Neuron (in vitro differentiated cells): ENCODE data around the gene PIGBOS1.
"Not testable (repeated sequence)": the region's sequence is repeated elsewhere in the genome, so short reads cannot be mapped to it uniquely, and the experiment has no call there.

Source experiments
- H2AFZ ChIP-seq: one replicate; pipeline ENCODE4 v1.6.1; 2013; ENCODE audit warnings: low read depth, mild to moderate bottlenecking, inconsistent platforms, low read length, moderate library complexity
- H3K27me3 ChIP-seq: one replicate; pipeline ENCODE4 v1.6.1; 2013; ENCODE audit warnings: low read length; ENCODE audit not compliant: insufficient read depth
- H3K36me3 ChIP-seq: one replicate; pipeline ENCODE4 v1.6.1; 2013; ENCODE audit warnings: low read length; ENCODE audit not compliant: insufficient read depth
- H3K4me1 ChIP-seq: one replicate; pipeline ENCODE4 v1.6.1; 2013; ENCODE audit warnings: low read length; ENCODE audit not compliant: insufficient read depth
- H3K4me3 ChIP-seq: 2 replicates; pipeline ENCODE4 v1.5.1; 2013; ENCODE audit warnings: mild to moderate bottlenecking, low read length, moderate library complexity
- H3K9me3 ChIP-seq: one replicate; pipeline ENCODE4 v1.6.1; 2013; ENCODE audit warnings: low read length

Gene PIGBOS1

GRCh38 chr15:55288006-55288717, 30.8 kb downstream of the PIGBOS1 start:
- peak overlapping the region; percentile 75 for H3K4me3 ChIP-seq
- H2AFZ ChIP-seq: peak overlapping the region; percentile 100
- H3K4me1 ChIP-seq: peaks cover 12% of the 10 kb centered on the region
- H3K27me3 ChIP-seq: no peaks in the 10 kb centered on the region
- no peaks in the 10 kb centered on the region for H3K36me3 ChIP-seq
- no peaks in the 10 kb centered on the region for H3K9me3 ChIP-seq

- not testable (repeated sequence) for H2AFZ ChIP-seq, H3K9me3 ChIP-seq, H3K36me3 ChIP-seq, H3K27me3 ChIP-seq, H3K4me3 ChIP-seq
- peaks cover 12% of the 10 kb centered on the region for H3K4me1 ChIP-seq
These were observed 32.3 kb downstream of the PIGBOS1 start for GRCh38 chr15:55286442-55287189.

- peaks cover 10% of the 10 kb centered on the region for H3K4me1 ChIP-seq
- H2AFZ ChIP-seq: no peak overlapping the region
- H3K4me3 ChIP-seq: no peak overlapping the region
- H3K9me3 ChIP-seq: no peaks in the 10 kb centered on the region
- H3K27me3 ChIP-seq: no peaks in the 10 kb centered on the region
- H3K36me3 ChIP-seq: no peaks in the 10 kb centered on the region
These were observed 34.5 kb downstream of the PIGBOS1 start for GRCh38 chr15:55284426-55284825.

GRCh38 chr15:55283379-55284147, 35.4 kb downstream of the PIGBOS1 start:
- Histone ChIP-seq H3K27me3 (no peaks in the 10 kb centered on the region), H3K9me3 (no peaks in the 10 kb centered on the region), H3K36me3 (no peaks in the 10 kb centered on the region), H2AFZ (no peak overlapping the region), H3K4me1 (peaks cover 2% of the 10 kb centered on the region), H3K4me3 (no peak overlapping the region)

- no peaks in the 10 kb centered on the region for H3K4me1 ChIP-seq
- no peaks in the 10 kb centered on the region for H3K36me3 ChIP-seq
- no peaks in the 10 kb centered on the region for H3K27me3 ChIP-seq
- no peak overlapping the region for H3K4me3 ChIP-seq
- no peak overlapping the region for H2AFZ ChIP-seq
- H3K9me3 ChIP-seq: no peaks in the 10 kb centered on the region
These were observed 36.6 kb downstream of the PIGBOS1 start for GRCh38 chr15:55282284-55282833.

- H2AFZ ChIP-seq: no peak overlapping the region
- no peaks in the 10 kb centered on the region for H3K4me1 ChIP-seq
- no peaks in the 10 kb centered on the region for H3K9me3 ChIP-seq
- H3K36me3 ChIP-seq: no peaks in the 10 kb centered on the region
- H3K4me3 ChIP-seq: no peak overlapping the region
- H3K27me3 ChIP-seq: no peaks in the 10 kb centered on the region
These were observed 37.2 kb downstream of the PIGBOS1 start for GRCh38 chr15:55281517-55282228.

- H3K4me3 ChIP-seq, H2AFZ ChIP-seq, H3K9me3 ChIP-seq, H3K27me3 ChIP-seq, H3K36me3 ChIP-seq, H3K4me1 ChIP-seq: not testable (repeated sequence)
These were observed 38.3 kb downstream of the PIGBOS1 start for GRCh38 chr15:55280589-55280988.

- H3K4me1 ChIP-seq: no peaks in the 10 kb centered on the region
- H3K27me3 ChIP-seq: no peaks in the 10 kb centered on the region
- no peak overlapping the region for H3K4me3 ChIP-seq
- no peak overlapping the region for H2AFZ ChIP-seq
- no peaks in the 10 kb centered on the region for H3K36me3 ChIP-seq
- H3K9me3 ChIP-seq: no peaks in the 10 kb centered on the region
These were observed 39.1 kb downstream of the PIGBOS1 start for GRCh38 chr15:55279746-55280351.

GRCh38 chr15:55279100-55279745, 39.7 kb downstream of the PIGBOS1 start:
- Histone ChIP-seq H3K9me3 (no peaks in the 10 kb centered on the region), H3K36me3 (no peaks in the 10 kb centered on the region), H3K4me3 (no peak overlapping the region), H2AFZ (no peak overlapping the region), H3K27me3 (no peaks in the 10 kb centered on the region), H3K4me1 (no peaks in the 10 kb centered on the region)

- Histone ChIP-seq H3K27me3 (no peaks in the 10 kb centered on the region), H2AFZ (no peak overlapping the region), H3K4me1 (no peaks in the 10 kb centered on the region), H3K9me3 (no peaks in the 10 kb centered on the region), H3K36me3 (no peaks in the 10 kb centered on the region), H3K4me3 (no peak overlapping the region)
These were observed 41.2 kb downstream of the PIGBOS1 start for GRCh38 chr15:55277715-55278114.

- H3K4me3 ChIP-seq: no peak overlapping the region
- no peaks in the 10 kb centered on the region for H3K27me3 ChIP-seq
- H3K9me3 ChIP-seq: no peaks in the 10 kb centered on the region
- no peaks in the 10 kb centered on the region for H3K4me1 ChIP-seq
- no peaks in the 10 kb centered on the region for H3K36me3 ChIP-seq
- no peak overlapping the region for H2AFZ ChIP-seq
These were observed 41.8 kb downstream of the PIGBOS1 start for GRCh38 chr15:55277116-55277564.

- H3K36me3 ChIP-seq: no peaks in the 10 kb centered on the region
- H3K4me3 ChIP-seq: no peak overlapping the region
- H3K27me3 ChIP-seq: no peaks in the 10 kb centered on the region
- no peaks in the 10 kb centered on the region for H3K9me3 ChIP-seq
- H2AFZ ChIP-seq: no peak overlapping the region
- H3K4me1 ChIP-seq: no peaks in the 10 kb centered on the region
These were observed 42.6 kb downstream of the PIGBOS1 start for GRCh38 chr15:55276324-55276723.
